ENCODE measurements around the gene TAF11. TPM values are rescaled to one million over a fixed set of nuclear protein-coding genes. Genes with fewer than 3 reads are reported as not detected.

The TAF11 gene
- total and polyA plus RNA-seq, 2 of the 8 experiments (the other 6 are each of a cell fraction or from before 2014, with no cell fraction given), result 38.2 to 48.6 TPM

DNA sequence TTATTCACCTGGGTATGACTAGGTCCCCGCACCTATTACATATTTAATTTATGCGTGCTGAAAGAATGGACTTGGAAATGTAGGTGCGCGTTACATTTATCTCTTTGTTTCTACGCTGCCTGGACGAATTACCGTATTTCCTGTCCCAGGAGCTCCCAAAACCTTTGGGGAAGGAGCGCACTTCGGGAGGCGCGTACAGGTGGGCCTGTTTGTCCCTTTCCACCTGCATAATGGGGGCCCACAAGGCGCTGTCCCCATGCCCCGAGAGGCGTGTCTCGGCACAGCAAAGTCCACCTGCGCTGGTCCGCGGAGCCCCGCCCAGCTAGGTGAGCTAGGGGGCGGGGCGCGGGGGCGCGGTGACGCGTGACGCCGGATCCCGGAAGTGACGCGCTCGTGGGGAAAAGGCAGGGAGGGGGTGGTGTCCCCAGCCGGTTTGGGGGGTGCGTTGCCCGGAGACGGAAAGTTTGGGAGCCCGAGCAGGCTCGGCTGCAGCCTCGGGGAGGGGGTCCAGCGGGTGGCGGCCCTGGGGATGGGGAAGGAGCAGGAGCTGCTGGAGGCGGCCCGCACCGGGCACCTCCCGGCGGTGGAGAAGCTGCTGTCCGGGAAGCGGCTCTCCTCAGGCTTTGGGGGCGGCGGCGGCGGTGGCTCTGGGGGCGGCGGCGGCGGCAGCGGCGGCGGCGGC, 1.2 kb upstream of the TAF11 start, which contains the start of gene ANKS1A (continued):
- TF ChIP-seq POU5F1 (IDR thresholded peaks at IDR 0.05; ENCODE audit: low read depth, low read length), result no peak
- TF ChIP-seq, protein P1, sequence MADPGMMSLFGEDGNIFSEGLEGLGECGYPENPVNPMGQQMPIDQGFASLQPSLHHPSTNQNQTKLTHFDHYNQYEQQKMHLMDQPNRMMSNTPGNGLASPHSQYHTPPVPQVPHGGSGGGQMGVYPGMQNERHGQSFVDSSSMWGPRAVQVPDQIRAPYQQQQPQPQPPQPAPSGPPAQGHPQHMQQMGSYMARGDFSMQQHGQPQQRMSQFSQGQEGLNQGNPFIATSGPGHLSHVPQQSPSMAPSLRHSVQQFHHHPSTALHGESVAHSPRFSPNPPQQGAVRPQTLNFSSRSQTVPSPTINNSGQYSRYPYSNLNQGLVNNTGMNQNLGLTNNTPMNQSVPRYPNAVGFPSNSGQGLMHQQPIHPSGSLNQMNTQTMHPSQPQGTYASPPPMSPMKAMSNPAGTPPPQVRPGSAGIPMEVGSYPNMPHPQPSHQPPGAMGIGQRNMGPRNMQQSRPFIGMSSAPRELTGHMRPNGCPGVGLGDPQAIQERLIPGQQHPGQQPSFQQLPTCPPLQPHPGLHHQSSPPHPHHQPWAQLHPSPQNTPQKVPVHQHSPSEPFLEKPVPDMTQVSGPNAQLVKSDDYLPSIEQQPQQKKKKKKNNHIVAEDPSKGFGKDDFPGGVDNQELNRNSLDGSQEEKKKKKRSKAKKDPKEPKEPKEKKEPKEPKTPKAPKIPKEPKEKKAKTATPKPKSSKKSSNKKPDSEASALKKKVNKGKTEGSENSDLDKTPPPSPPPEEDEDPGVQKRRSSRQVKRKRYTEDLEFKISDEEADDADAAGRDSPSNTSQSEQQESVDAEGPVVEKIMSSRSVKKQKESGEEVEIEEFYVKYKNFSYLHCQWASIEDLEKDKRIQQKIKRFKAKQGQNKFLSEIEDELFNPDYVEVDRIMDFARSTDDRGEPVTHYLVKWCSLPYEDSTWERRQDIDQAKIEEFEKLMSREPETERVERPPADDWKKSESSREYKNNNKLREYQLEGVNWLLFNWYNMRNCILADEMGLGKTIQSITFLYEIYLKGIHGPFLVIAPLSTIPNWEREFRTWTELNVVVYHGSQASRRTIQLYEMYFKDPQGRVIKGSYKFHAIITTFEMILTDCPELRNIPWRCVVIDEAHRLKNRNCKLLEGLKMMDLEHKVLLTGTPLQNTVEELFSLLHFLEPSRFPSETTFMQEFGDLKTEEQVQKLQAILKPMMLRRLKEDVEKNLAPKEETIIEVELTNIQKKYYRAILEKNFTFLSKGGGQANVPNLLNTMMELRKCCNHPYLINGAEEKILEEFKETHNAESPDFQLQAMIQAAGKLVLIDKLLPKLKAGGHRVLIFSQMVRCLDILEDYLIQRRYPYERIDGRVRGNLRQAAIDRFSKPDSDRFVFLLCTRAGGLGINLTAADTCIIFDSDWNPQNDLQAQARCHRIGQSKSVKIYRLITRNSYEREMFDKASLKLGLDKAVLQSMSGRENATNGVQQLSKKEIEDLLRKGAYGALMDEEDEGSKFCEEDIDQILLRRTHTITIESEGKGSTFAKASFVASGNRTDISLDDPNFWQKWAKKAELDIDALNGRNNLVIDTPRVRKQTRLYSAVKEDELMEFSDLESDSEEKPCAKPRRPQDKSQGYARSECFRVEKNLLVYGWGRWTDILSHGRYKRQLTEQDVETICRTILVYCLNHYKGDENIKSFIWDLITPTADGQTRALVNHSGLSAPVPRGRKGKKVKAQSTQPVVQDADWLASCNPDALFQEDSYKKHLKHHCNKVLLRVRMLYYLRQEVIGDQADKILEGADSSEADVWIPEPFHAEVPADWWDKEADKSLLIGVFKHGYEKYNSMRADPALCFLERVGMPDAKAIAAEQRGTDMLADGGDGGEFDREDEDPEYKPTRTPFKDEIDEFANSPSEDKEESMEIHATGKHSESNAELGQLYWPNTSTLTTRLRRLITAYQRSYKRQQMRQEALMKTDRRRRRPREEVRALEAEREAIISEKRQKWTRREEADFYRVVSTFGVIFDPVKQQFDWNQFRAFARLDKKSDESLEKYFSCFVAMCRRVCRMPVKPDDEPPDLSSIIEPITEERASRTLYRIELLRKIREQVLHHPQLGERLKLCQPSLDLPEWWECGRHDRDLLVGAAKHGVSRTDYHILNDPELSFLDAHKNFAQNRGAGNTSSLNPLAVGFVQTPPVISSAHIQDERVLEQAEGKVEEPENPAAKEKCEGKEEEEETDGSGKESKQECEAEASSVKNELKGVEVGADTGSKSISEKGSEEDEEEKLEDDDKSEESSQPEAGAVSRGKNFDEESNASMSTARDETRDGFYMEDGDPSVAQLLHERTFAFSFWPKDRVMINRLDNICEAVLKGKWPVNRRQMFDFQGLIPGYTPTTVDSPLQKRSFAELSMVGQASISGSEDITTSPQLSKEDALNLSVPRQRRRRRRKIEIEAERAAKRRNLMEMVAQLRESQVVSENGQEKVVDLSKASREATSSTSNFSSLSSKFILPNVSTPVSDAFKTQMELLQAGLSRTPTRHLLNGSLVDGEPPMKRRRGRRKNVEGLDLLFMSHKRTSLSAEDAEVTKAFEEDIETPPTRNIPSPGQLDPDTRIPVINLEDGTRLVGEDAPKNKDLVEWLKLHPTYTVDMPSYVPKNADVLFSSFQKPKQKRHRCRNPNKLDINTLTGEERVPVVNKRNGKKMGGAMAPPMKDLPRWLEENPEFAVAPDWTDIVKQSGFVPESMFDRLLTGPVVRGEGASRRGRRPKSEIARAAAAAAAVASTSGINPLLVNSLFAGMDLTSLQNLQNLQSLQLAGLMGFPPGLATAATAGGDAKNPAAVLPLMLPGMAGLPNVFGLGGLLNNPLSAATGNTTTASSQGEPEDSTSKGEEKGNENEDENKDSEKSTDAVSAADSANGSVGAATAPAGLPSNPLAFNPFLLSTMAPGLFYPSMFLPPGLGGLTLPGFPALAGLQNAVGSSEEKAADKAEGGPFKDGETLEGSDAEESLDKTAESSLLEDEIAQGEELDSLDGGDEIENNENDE (IDR thresholded peaks at IDR 0.05; ENCODE audit: insufficient replicate concordance, low read length), result peak; percentile 99
- no peak for TF ChIP-seq JUN (IDR thresholded peaks at IDR 0.05; ENCODE audit: low read depth, low read length)
- TF ChIP-seq USF2 (IDR thresholded peaks at IDR 0.05; ENCODE audit: low read length), result 0 out of 2 replicates have a peak, but pooled peaks have one; percentile 12
- peak; percentile 63 for TF ChIP-seq KDM4A (IDR thresholded peaks at IDR 0.05; ENCODE audit: low read depth, low read length, severe bottlenecking)
- TF ChIP-seq, protein P2, sequence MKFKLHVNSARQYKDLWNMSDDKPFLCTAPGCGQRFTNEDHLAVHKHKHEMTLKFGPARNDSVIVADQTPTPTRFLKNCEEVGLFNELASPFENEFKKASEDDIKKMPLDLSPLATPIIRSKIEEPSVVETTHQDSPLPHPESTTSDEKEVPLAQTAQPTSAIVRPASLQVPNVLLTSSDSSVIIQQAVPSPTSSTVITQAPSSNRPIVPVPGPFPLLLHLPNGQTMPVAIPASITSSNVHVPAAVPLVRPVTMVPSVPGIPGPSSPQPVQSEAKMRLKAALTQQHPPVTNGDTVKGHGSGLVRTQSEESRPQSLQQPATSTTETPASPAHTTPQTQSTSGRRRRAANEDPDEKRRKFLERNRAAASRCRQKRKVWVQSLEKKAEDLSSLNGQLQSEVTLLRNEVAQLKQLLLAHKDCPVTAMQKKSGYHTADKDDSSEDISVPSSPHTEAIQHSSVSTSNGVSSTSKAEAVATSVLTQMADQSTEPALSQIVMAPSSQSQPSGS (IDR thresholded peaks at IDR 0.05; ENCODE audit: low read length), result no peak
- TF ChIP-seq TBP (IDR thresholded peaks at IDR 0.05; ENCODE audit: low read depth, low read length), result peak; percentile 71
